ENCODE measurements around the gene GAD1.

DNA sequence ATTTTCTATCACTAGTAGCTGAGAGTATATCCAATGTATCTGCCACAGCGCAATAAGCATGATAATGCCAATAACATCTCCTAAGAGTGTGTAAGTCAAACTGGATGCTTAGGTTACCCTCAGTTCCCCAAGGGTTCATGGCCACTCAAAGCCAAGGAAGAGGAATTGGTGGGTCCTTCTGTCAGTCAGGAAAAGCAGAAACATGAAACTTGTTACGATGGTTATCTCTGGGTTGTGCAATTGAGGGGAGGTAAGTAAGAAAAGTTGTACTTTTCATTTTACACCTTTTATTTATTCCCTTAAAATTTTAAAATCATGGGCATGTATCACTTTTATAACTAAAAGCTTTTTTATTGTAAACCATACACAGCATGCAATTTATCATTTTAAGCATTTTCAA is 10.1 kb upstream of the GAD1 start:
- TF ChIP-seq ZNF274 (IDR thresholded peaks at IDR 0.05; ENCODE audit: low read depth, low read length) = no peak
- TF ChIP-seq YY1 (IDR thresholded peaks at IDR 0.05; ENCODE audit: insufficient read depth, insufficient read length) = no peak
- no peak for TF ChIP-seq SUZ12 (IDR thresholded peaks at IDR 0.05; ENCODE audit: extremely low read depth, insufficient read depth, insufficient read length)

Measured in NT2/D1 (cell line).